ENCODE results near the gene ADAM19. TPM values are rescaled to one million over a fixed set of nuclear protein-coding genes. Genes with fewer than 3 reads are reported as not detected.
"Not testable (repeated sequence)": the region's sequence is repeated elsewhere in the genome, so short reads cannot be mapped to it uniquely, and the experiment has no call there.

The ADAM19 gene
- total RNA-seq, 1 donor from 2014 or later, result 161 TPM

DNA sequence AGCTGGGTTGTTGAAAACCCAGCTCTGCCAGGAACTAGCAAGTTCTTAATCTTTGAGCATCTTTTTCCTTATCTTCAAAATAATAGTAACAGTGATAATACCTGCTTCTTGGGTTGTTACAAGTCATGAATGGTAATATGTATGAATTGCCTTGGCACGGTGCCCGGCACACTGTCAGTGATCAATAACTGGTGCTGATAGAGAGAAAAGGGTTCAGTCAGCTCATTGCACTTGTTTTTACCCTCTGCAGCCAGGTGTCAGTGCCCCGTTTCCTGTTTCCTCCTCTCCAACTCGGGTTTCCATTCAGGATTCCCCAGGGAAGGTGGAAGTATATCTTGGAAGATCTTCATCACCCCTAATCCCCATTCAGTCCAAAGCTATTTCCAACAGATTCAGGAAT, 131.4 kb downstream of the ADAM19 start:
- no peak for DNase-seq (ENCODE audit: extremely low read depth, low read depth, low spot score)

DNA sequence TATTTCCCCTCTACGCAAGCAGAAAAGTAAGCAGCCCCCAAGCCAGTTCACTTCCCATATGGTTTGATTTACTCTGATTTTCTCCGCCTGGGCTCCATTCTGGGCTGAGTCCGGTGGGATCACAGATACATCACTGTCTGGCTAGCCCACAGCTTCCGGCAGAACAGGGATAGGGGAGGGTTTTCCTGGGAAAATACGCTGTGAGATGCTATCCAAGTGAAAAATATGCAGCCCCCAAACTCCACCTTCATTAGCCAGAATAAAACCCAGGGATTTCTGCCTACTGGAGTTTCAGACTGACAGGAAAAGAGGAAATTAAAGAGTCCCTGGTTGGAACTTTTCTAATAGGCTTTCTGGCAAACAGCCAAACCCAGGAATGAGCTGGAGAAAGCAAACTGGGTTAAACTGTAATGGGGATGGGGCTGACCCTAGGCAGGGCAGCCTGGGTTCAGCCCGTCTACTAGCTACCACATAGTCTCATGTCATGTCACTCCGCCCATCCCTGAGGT, 132.5 kb downstream of the ADAM19 start:
- no peak for DNase-seq (ENCODE audit: extremely low read depth, low read depth, low spot score)

DNA sequence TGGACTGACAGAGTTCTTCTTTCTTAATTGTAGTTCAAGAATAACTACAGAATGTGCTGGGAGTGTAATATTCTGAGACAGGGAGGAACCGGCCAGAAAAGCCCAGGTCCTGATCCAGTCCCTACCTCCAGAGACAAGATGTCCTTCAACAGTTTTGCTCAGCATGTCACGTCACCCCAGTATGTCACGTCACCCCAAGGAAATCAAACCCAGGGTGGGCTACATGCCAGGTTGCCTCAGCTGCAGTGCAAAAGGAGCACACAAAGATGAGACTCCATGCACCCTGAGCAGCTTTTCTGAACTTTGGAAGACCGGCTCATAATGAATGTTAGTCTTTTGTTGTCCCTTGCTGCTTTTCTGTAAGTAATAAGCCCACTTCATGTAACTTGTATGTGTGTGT, 141.5 kb downstream of the ADAM19 start:
- no peak for DNase-seq (ENCODE audit: extremely low read depth, low read depth, low spot score)

DNA sequence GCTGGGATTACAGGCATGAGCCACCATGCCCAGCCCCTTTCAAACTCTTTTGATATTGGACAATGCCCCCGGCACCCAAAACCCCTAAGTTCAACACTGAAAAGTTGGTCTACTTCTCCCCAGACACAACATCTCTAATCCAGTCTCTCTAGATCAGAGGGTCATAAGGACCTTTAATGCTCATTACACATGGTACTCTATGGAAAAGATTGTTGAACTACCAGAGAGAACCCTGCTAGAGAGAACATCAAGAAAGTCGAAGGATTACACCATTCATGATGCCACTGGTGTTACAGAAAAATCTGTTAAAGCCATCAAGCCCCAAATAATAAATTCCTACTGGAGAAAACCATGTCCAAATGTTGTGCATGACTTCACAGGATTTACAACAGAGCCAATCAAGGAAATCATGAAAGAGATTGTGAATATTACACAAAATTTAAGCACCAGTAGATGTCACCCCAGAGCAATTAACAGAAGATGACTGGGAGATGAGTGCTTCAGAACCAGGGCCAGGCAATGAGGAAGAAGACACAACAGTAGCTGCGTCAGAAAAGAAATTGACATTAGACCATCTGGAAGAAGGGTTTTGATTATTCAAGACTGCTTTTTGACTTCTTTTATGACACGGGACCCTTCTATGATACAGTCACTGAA, 143.9 kb downstream of the ADAM19 start:
- peak; percentile 31 for DNase-seq (ENCODE audit: extremely low read depth, low read depth, low spot score)

DNA sequence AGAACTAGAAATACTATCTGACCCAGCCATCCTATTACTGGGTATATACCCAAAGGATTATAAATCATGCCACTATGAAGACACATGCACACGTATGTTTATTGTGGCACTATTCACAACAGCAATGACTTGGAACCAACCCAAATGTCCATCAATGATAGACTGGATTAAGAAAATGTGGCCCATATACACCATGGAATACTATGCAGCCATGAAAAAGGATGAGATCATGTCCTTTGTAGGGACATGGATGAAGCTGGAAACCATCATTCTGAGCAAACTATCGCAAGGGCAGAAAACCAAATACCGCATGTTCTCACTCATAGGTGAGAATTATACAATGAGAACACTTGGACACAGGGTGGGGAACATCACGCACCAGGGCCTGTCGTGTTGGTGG, 145.7 kb downstream of the ADAM19 start:
- DNase-seq (ENCODE audit: extremely low read depth, low read depth, low spot score), result not testable (repeated sequence)

Other genes with a start within 250 kb of the ADAM19 start
- gene NIPAL4, start 115.6 kb downstream of the ADAM19 start, total RNA-seq, result 0.44 and 0.64 TPM in 2 replicates
- not detected in 2 replicates for gene SOX30, start 76.7 kb upstream of the ADAM19 start, total RNA-seq
- not detected in 2 replicates for gene C5orf52, start 95.8 kb upstream of the ADAM19 start, total RNA-seq
- gene THG1L, start 155.6 kb upstream of the ADAM19 start, total RNA-seq, result 7.2 and 8.3 TPM in 2 replicates
- gene LSM11, start 167.9 kb upstream of the ADAM19 start, total RNA-seq, result 4.9 and 6.4 TPM in 2 replicates